HUES64 (cell line): Measurements from ENCODE around the gene CD248.
"Not testable (repeated sequence)": the region's sequence is repeated elsewhere in the genome, so short reads cannot be mapped to it uniquely, and the experiment has no call there.

Experiments used
- H3K27ac ChIP-seq: 2 replicates; pipeline ENCODE4 v1.7.0; 2013; ENCODE audit warnings: low read depth, low read length, inconsistent platforms
- H3K27me3 ChIP-seq: 2 replicates; pipeline ENCODE4 v1.6.1; 2013; ENCODE audit warnings: mild to moderate bottlenecking, low read length; ENCODE audit not compliant: insufficient read depth
- H3K36me3 ChIP-seq: 2 replicates; pipeline ENCODE4 v1.6.1; 2013; ENCODE audit warnings: mild to moderate bottlenecking, low read length; ENCODE audit not compliant: insufficient read depth
- H3K4me1 ChIP-seq: 2 replicates; pipeline ENCODE4 v1.6.1; 2013; ENCODE audit warnings: mild to moderate bottlenecking, low read length, moderate library complexity; ENCODE audit not compliant: insufficient read depth
- H3K4me3 ChIP-seq: 2 replicates; pipeline ENCODE4 v1.5.1; 2013; ENCODE audit warnings: mild to moderate bottlenecking, low read length, moderate library complexity
- H3K9ac ChIP-seq: 2 replicates; pipeline ENCODE4 v1.6.1; 2013; ENCODE audit warnings: mild to moderate bottlenecking, low read depth, low read length
- H3K9me3 ChIP-seq: 2 replicates; pipeline ENCODE4 v1.6.1; 2013; ENCODE audit warnings: low read depth, low read length; ENCODE audit not compliant: insufficient read depth
- WGBS: fragments of 150-250, 120-280 bp; methylation state at CpG from one replicate; pipeline ENCODE4 v1.1.7; 2013; ENCODE audit warnings: missing lambda C conversion rate; 5-methylcytosine and 5-hydroxymethylcytosine counted together

CD248 gene

GRCh38 chr11:66282468-66283455 is 34.1 kb downstream of the CD248 start:
- 13% methylated on average over 34 of the region's 35 CpGs for WGBS
- no peak overlapping the region; the same call in 1 of the 2 replicates for H3K27ac ChIP-seq
- no peak overlapping the region for H3K9ac ChIP-seq
- H3K9me3 ChIP-seq, result no peaks in the 10 kb centered on the region
- H3K36me3 ChIP-seq, result peaks cover 15% of the 10 kb centered on the region
- no peak overlapping the region for H3K4me3 ChIP-seq
- no peaks in the 10 kb centered on the region for H3K27me3 ChIP-seq
- peaks cover 10% of the 10 kb centered on the region for H3K4me1 ChIP-seq

- no peak overlapping the region for H3K4me3 ChIP-seq
- 43% methylated on average over 12 of the region's 20 CpGs for WGBS
- no peaks in the 10 kb centered on the region for H3K27me3 ChIP-seq
- H3K36me3 ChIP-seq, result peaks cover 15% of the 10 kb centered on the region
- no peaks in the 10 kb centered on the region for H3K9me3 ChIP-seq
- peaks cover 10% of the 10 kb centered on the region for H3K4me1 ChIP-seq
- no peak overlapping the region for H3K27ac ChIP-seq
- H3K9ac ChIP-seq, result no peak overlapping the region
Measured at GRCh38 chr11:66281776-66282467, 34.9 kb downstream of the CD248 start.

GRCh38 chr11:66281001-66281400 is 35.8 kb downstream of the CD248 start:
- Histone ChIP-seq H3K27me3 (no peaks in the 10 kb centered on the region), H3K9ac (no peak overlapping the region), H3K9me3 (no peaks in the 10 kb centered on the region), H3K4me3 (no peak overlapping the region), H3K36me3 (peaks cover 11% of the 10 kb centered on the region), H3K27ac (no peak overlapping the region), H3K4me1 (peaks cover 10% of the 10 kb centered on the region)
- WGBS, result 64% methylated on average over 6 of the region's 6 CpGs

- H3K27ac ChIP-seq, result no peak overlapping the region
Measured at GRCh38 chr11:66280428-66280827, 36.4 kb downstream of the CD248 start.

GRCh38 chr11:66279092-66279734 is 37.6 kb downstream of the CD248 start:
- Histone ChIP-seq H3K4me3 (peak overlapping the region; percentile 53), H3K4me1 (peaks cover 10% of the 10 kb centered on the region), H3K27me3 (no peaks in the 10 kb centered on the region), H3K27ac (no peak overlapping the region), H3K9me3 (no peaks in the 10 kb centered on the region), H3K36me3 (peaks cover 13% of the 10 kb centered on the region), H3K9ac (no peak overlapping the region)
- WGBS, result 35% methylated on average over 15 of the region's 15 CpGs

More at GRCh38 chr11:66280428-66280827, 36.4 kb downstream of the CD248 start:
- WGBS, result 49% methylated on average over 14 of the region's 14 CpGs
- no peak overlapping the region for H3K4me3 ChIP-seq
- no peak overlapping the region for H3K9ac ChIP-seq
- H3K27me3 ChIP-seq, result no peaks in the 10 kb centered on the region
- H3K36me3 ChIP-seq, result peaks cover 7% of the 10 kb centered on the region
- H3K4me1 ChIP-seq, result peaks cover 10% of the 10 kb centered on the region
- H3K9me3 ChIP-seq, result no peaks in the 10 kb centered on the region

- H3K4me3 ChIP-seq, result peak overlapping the region; percentile 53
- WGBS, result under 1% methylated on average over 26 of the region's 45 CpGs
Measured at GRCh38 chr11:66278363-66279091, 38.3 kb downstream of the CD248 start.

GRCh38 chr11:66277471-66278362 is 39.1 kb downstream of the CD248 start, which contains the start of gene CNIH2:
Gene CNIH2 (plus strand): TSS chr11:66278175. CDS start chr11:66278457, 282 bp downstream.
- Histone ChIP-seq H3K36me3 (peaks cover 27% of the 10 kb centered on the region), H3K4me3 (peak within 1 kb of the TSS; percentile 56), H3K27me3 (no peaks in the 10 kb centered on the region), H3K9ac (peak within 1 kb of the TSS; percentile 37; the same call in 1 of the 2 replicates), H3K9me3 (no peaks in the 10 kb centered on the region), H3K27ac (no peak within 1 kb of the TSS), H3K4me1 (peaks cover 7% of the 10 kb centered on the region)
- WGBS, result 3% methylated on average over 84 of the region's 84 CpGs

More at GRCh38 chr11:66278363-66279091, 38.3 kb downstream of the CD248 start:
- peaks cover 18% of the 10 kb centered on the region for H3K36me3 ChIP-seq
- no peaks in the 10 kb centered on the region for H3K9me3 ChIP-seq
- H3K4me1 ChIP-seq, result peaks cover 10% of the 10 kb centered on the region
- H3K27me3 ChIP-seq, result no peaks in the 10 kb centered on the region
- H3K27ac ChIP-seq, result no peak overlapping the region
- H3K9ac ChIP-seq, result no peak overlapping the region

- H3K9ac ChIP-seq, H3K27ac ChIP-seq, H3K27me3 ChIP-seq, H3K4me3 ChIP-seq, H3K9me3 ChIP-seq, H3K4me1 ChIP-seq: not testable (repeated sequence)
- H3K36me3 ChIP-seq, result peaks cover 33% of the 10 kb centered on the region
- 88% methylated on average over 4 of the region's 4 CpGs for WGBS
Measured at GRCh38 chr11:66277064-66277463, 39.8 kb downstream of the CD248 start.

- WGBS, result 93% methylated on average over 13 of the region's 13 CpGs
- H3K9me3 ChIP-seq, H3K27ac ChIP-seq, H3K4me3 ChIP-seq, H3K4me1 ChIP-seq, H3K27me3 ChIP-seq, H3K9ac ChIP-seq: not testable (repeated sequence)
- peaks cover 38% of the 10 kb centered on the region for H3K36me3 ChIP-seq
Measured at GRCh38 chr11:66276619-66277018, 40.2 kb downstream of the CD248 start.
